H1 (cell line): Measurements from ENCODE around the gene SLC35F5. TPM values are rescaled to one million over a fixed set of nuclear protein-coding genes. Genes with fewer than 3 reads are reported as not detected.

Experiments used
- ATF3 ChIP-seq: IDR thresholded peaks from 2 replicates; pipeline ENCODE4 v1.6.1; 2011; ENCODE audit warnings: low read depth, mild to moderate bottlenecking, low read length; ENCODE audit not compliant: insufficient read depth
- BACH1 ChIP-seq: IDR thresholded peaks from 2 replicates; pipeline ENCODE4 v1.6.1; 2012; ENCODE audit warnings: low read length, improper control_type of control experiment
- CBX8 ChIP-seq: fragments of 300-800, 300-1000 bp; sonication (generic); IDR thresholded peaks from 2 replicates; pipeline ENCODE4 v1.7.1; 2016; ENCODE audit warnings: low read depth, low read length, borderline replicate concordance
- EP300 ChIP-seq, 2 experiments: IDR thresholded peaks; 1 replicate in 1 of 2; 2 replicates in 1 of 2; pipeline ENCODE4 v1.6.1; 2011 to 2012; ENCODE audit warnings: low read depth in 2 of 2, low read length in 2 of 2, mild to moderate bottlenecking in 2 of 2, borderline replicate concordance in 1 of 2, inconsistent platforms in 1 of 2, moderate library complexity in 1 of 2
- KDM5A ChIP-seq: fragments of 200-600 bp; IDR thresholded peaks from 2 replicates; pipeline ENCODE4 v1.7.1; 2012; ENCODE audit warnings: mild to moderate bottlenecking, low read length, inconsistent platforms, mixed read lengths
- POLR2AphosphoS5 ChIP-seq: IDR thresholded peaks from 2 replicates; pipeline ENCODE4 v1.6.1; 2011; ENCODE audit warnings: low read depth, low read length
- SIN3A ChIP-seq, 2 experiments: IDR thresholded peaks in 1 of 2; conservative IDR thresholded peaks in 1 of 2; 2 replicates each; pipeline ENCODE4 v1.6.1; 2011 to 2012; ENCODE audit warnings: low read length in 2 of 2, improper control_type of control experiment in 1 of 2, low read depth in 1 of 2, mild to moderate bottlenecking in 1 of 2
- SP4 ChIP-seq: IDR thresholded peaks from 2 replicates; pipeline ENCODE4 v1.6.1; 2012; ENCODE audit warnings: low read length, inconsistent platforms
- polyA plus RNA-seq, 7 experiments: library from polyadenylated mRNA; depleted of rRNA in 3 of 7; stranded (reverse) in 5 of 7; unstranded in 2 of 7; fragments of >200 nt in 5 of 7; fragments of 200-250 nt in 2 of 7; gene quantifications; 1 replicate in 5 of 7; 2 replicates in 1 of 7; 4 replicates in 1 of 7; pipeline versions ENCODE4 v1.2.1 to v1.2.3, GENCODE V29; 2011 to 2013; ENCODE audit warnings: missing spikeins in 2 of 7, mixed read lengths in 2 of 7
- total RNA-seq: library from RNA; stranded (reverse); fragmentation: NEBNext Ultra II Directional; extraction: Animal tissue kit (Norgen Biotek cat#: 25700); gene quantifications from 2 replicates; pipeline ENCODE4 v1.2.1, GENCODE V29; 2021
- TF ChIP-seq, protein P1 (sequence below): fragments of 300-600 bp; sonication (generic); IDR thresholded peaks from 2 replicates; pipeline ENCODE4 v1.7.1; 2012; ENCODE audit warnings: low read length, moderate library complexity, mild to moderate bottlenecking, inconsistent platforms; ENCODE audit not compliant: insufficient replicate concordance

SLC35F5 gene
- total and polyA plus RNA-seq, 2 of the 8 experiments (the other 6 are each of a cell fraction or from before 2014, with no cell fraction given) = 11.8 to 22.2 TPM

DNA sequence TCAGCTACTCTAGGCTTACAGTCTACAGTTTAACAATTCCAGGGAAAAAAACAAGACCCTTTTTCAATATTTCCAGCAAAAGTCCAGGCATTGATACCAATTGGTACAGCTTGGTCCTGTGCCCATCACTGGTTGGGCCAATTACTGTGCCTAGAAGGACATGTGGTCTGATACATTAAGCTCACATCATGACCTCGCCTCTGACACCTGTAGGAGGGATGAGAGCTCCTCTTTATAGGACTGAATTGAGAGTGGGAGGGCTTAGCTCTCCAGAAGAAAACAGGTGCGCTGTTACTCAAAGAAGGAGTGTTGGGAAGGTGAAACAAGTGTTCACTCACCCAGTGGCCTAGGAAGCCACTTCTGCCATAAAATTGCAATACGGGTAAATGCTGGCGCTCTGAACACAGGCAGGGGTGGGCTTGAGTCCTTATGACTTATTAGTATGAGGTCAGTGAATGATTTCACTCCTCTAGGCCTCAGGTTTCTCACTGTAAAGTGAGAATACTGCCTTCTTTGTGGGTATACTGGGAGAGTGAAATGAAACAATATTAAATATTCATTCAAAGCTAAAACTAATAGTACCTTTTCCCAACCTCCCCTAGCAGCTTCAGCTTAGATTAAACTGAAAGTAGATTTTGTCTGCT, 79.7 kb downstream of the SLC35F5 start (continued):
- TF ChIP-seq KDM5A (no peak), CBX8 (no peak), EP300 (IDR thresholded peaks at IDR 0.05; ENCODE audit: borderline replicate concordance in 1 of 2, low read depth in 2 of 2, low read length in 2 of 2) (no peak), BACH1 (no peak), ATF3 (no peak), SP4 (no peak), SIN3A (conservative IDR thresholded peaks at IDR 0.05 in 1 of 2, IDR thresholded peaks at IDR 0.05 in 1 of 2; ENCODE audit: low read depth in 1 of 2, low read length in 2 of 2) (no peak), POLR2AphosphoS5 (no peak)
- TF ChIP-seq, protein P1, sequence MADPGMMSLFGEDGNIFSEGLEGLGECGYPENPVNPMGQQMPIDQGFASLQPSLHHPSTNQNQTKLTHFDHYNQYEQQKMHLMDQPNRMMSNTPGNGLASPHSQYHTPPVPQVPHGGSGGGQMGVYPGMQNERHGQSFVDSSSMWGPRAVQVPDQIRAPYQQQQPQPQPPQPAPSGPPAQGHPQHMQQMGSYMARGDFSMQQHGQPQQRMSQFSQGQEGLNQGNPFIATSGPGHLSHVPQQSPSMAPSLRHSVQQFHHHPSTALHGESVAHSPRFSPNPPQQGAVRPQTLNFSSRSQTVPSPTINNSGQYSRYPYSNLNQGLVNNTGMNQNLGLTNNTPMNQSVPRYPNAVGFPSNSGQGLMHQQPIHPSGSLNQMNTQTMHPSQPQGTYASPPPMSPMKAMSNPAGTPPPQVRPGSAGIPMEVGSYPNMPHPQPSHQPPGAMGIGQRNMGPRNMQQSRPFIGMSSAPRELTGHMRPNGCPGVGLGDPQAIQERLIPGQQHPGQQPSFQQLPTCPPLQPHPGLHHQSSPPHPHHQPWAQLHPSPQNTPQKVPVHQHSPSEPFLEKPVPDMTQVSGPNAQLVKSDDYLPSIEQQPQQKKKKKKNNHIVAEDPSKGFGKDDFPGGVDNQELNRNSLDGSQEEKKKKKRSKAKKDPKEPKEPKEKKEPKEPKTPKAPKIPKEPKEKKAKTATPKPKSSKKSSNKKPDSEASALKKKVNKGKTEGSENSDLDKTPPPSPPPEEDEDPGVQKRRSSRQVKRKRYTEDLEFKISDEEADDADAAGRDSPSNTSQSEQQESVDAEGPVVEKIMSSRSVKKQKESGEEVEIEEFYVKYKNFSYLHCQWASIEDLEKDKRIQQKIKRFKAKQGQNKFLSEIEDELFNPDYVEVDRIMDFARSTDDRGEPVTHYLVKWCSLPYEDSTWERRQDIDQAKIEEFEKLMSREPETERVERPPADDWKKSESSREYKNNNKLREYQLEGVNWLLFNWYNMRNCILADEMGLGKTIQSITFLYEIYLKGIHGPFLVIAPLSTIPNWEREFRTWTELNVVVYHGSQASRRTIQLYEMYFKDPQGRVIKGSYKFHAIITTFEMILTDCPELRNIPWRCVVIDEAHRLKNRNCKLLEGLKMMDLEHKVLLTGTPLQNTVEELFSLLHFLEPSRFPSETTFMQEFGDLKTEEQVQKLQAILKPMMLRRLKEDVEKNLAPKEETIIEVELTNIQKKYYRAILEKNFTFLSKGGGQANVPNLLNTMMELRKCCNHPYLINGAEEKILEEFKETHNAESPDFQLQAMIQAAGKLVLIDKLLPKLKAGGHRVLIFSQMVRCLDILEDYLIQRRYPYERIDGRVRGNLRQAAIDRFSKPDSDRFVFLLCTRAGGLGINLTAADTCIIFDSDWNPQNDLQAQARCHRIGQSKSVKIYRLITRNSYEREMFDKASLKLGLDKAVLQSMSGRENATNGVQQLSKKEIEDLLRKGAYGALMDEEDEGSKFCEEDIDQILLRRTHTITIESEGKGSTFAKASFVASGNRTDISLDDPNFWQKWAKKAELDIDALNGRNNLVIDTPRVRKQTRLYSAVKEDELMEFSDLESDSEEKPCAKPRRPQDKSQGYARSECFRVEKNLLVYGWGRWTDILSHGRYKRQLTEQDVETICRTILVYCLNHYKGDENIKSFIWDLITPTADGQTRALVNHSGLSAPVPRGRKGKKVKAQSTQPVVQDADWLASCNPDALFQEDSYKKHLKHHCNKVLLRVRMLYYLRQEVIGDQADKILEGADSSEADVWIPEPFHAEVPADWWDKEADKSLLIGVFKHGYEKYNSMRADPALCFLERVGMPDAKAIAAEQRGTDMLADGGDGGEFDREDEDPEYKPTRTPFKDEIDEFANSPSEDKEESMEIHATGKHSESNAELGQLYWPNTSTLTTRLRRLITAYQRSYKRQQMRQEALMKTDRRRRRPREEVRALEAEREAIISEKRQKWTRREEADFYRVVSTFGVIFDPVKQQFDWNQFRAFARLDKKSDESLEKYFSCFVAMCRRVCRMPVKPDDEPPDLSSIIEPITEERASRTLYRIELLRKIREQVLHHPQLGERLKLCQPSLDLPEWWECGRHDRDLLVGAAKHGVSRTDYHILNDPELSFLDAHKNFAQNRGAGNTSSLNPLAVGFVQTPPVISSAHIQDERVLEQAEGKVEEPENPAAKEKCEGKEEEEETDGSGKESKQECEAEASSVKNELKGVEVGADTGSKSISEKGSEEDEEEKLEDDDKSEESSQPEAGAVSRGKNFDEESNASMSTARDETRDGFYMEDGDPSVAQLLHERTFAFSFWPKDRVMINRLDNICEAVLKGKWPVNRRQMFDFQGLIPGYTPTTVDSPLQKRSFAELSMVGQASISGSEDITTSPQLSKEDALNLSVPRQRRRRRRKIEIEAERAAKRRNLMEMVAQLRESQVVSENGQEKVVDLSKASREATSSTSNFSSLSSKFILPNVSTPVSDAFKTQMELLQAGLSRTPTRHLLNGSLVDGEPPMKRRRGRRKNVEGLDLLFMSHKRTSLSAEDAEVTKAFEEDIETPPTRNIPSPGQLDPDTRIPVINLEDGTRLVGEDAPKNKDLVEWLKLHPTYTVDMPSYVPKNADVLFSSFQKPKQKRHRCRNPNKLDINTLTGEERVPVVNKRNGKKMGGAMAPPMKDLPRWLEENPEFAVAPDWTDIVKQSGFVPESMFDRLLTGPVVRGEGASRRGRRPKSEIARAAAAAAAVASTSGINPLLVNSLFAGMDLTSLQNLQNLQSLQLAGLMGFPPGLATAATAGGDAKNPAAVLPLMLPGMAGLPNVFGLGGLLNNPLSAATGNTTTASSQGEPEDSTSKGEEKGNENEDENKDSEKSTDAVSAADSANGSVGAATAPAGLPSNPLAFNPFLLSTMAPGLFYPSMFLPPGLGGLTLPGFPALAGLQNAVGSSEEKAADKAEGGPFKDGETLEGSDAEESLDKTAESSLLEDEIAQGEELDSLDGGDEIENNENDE = no peak
